Suprapubic skin (tissue), 4 donors: ENCODE results near the gene PPP4R1. TPM values are rescaled to one million over a fixed set of nuclear protein-coding genes. Genes with fewer than 3 reads are reported as not detected.

Experiments used
- DNase-seq, 2 donors: peaks; one replicate each; pipeline ENCODE4 v3.0.0-alpha.2; 2019; ENCODE audit warnings: low spot score in 2 of 2
- H3K27ac ChIP-seq: fragments of 200-600 bp; sonication (generic); one replicate; pipeline ENCODE4 v1.5.1; 2019
- H3K27me3 ChIP-seq: fragments of 200-600 bp; sonication (generic); one replicate; pipeline ENCODE4 v1.5.1; 2019
- H3K36me3 ChIP-seq: fragments of 200-600 bp; sonication (generic); one replicate; pipeline ENCODE4 v1.5.1; 2019
- H3K4me1 ChIP-seq: fragments of 200-600 bp; sonication (generic); one replicate; pipeline ENCODE4 v1.5.1; 2019
- H3K4me3 ChIP-seq: fragments of 200-600 bp; sonication (generic); one replicate; pipeline ENCODE4 v1.5.1; 2019; ENCODE audit warnings: mild to moderate bottlenecking
- H3K9me3 ChIP-seq: fragments of 200-600 bp; sonication (generic); one replicate; pipeline ENCODE4 v1.5.1; 2019
- EP300 ChIP-seq: sonication (generic); formaldehyde crosslinking; IDR thresholded peaks from one replicate; pipeline ENCODE4 v1.6.1; 2017; ENCODE audit warnings: antibody characterized with exemption
- POLR2A ChIP-seq, 2 donors: fragments of 450-650 bp; IDR thresholded peaks; one replicate each; pipeline ENCODE4 v1.6.1; 2017; ENCODE audit warnings: antibody characterized with exemption in 2 of 2, mild to moderate bottlenecking in 2 of 2, moderate library complexity in 2 of 2
- POLR2AphosphoS5 ChIP-seq, 3 donors: sonication (generic); formaldehyde crosslinking; IDR thresholded peaks; one replicate each; pipeline ENCODE4 v1.6.1; 2017; ENCODE audit warnings: antibody characterized with exemption in 3 of 3
- WGBS: methylation state at CpG from one replicate; pipeline ENCODE4 v1.1.5; 2018; 5-methylcytosine and 5-hydroxymethylcytosine counted together
- total RNA-seq, 4 donors: library from RNA; depleted of rRNA; stranded (reverse); fragments of >200 nt; gene quantifications; one replicate each; pipeline ENCODE4 v1.1.0, GENCODE V29; 2016
- TF ChIP-seq, protein P1 (sequence below), 2 donors: fragments of 200-600 bp in 1 of 2; fragments of 450-650 bp in 1 of 2; sonication (generic) in 1 of 2; IDR thresholded peaks; one replicate each; pipeline ENCODE4 v1.5.1; 2016 to 2019; ENCODE audit warnings: antibody characterized with exemption in 2 of 2, mild to moderate bottlenecking in 1 of 2, moderate library complexity in 1 of 2

Gene PPP4R1
- total RNA-seq, 4 donors from 2014 or later, result 82.3 to 153 (median 113) TPM

DNA sequence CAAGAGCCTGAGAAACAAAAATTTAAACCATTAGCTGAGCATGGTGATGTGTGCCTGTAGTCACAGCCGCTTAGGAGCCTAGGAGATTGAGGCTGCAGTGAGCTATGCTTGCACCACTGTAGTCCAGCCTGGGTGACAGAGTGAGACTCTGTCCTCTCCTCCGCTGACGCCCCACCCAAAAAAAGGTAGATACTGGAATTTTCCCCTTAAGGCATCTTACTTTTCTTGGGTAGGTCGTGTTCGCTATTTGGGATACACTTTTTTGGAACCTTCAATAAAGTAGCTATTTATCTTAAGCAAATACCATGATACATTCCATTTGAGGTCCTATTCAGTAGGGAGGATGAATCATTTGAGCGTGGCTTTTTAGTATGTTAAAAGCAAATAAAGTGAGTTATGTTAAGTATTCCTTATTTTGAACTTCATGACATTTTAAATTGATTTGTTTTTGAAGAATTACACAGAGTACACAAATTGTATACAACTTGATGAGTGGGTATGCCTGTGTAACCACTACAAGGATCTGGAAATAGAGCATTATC lies 100.3 kb downstream of the PPP4R1 start:
- H3K9me3 ChIP-seq, result no peaks in the 10 kb centered on the region
- no peaks in the 10 kb centered on the region for H3K27me3 ChIP-seq
- H3K4me1 ChIP-seq, result peaks cover 12% of the 10 kb centered on the region
- no peak for DNase-seq
- 92% methylated on average over 6 of the region's 6 CpGs for WGBS
- H3K4me3 ChIP-seq, result no peak overlapping the region
- no peak overlapping the region for H3K27ac ChIP-seq
- peaks cover 32% of the 10 kb centered on the region for H3K36me3 ChIP-seq
- no peak for TF ChIP-seq POLR2AphosphoS5 (IDR thresholded peaks at IDR 0.05)
- TF ChIP-seq, protein P1, sequence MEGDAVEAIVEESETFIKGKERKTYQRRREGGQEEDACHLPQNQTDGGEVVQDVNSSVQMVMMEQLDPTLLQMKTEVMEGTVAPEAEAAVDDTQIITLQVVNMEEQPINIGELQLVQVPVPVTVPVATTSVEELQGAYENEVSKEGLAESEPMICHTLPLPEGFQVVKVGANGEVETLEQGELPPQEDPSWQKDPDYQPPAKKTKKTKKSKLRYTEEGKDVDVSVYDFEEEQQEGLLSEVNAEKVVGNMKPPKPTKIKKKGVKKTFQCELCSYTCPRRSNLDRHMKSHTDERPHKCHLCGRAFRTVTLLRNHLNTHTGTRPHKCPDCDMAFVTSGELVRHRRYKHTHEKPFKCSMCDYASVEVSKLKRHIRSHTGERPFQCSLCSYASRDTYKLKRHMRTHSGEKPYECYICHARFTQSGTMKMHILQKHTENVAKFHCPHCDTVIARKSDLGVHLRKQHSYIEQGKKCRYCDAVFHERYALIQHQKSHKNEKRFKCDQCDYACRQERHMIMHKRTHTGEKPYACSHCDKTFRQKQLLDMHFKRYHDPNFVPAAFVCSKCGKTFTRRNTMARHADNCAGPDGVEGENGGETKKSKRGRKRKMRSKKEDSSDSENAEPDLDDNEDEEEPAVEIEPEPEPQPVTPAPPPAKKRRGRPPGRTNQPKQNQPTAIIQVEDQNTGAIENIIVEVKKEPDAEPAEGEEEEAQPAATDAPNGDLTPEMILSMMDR (IDR thresholded peaks at IDR 0.05), result no peak
- no peak for TF ChIP-seq POLR2A (IDR thresholded peaks at IDR 0.05)
- TF ChIP-seq EP300, result no peak

DNA sequence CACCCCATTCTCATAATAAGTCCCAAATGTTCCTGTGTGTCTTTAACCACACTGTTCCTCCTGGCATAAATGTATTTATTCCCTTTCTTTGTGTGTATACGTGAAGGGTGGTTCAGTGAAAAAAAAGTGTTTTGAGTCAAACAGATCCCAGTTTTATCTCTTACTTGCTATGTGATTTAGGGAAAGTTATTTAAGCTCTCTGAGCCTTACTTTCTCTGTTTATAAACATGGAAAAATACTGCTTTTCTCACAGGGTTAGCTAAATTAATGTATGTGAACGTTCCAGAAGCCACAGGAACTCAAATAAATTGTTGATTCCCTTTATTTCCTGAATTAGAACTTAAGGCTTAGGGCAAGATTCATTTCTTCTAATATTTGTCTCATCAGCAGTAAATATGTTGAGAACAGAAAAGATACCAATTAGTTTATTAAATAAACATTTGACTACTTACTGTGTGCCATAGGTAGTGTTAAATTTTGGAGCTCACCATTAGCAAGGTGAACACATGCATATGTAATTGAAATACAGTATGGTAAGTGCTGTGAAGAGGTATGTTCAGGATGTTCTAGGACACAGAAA lies 105.8 kb downstream of the PPP4R1 start:
- Histone ChIP-seq H3K27me3 (no peaks in the 10 kb centered on the region), H3K36me3 (peaks cover 3% of the 10 kb centered on the region), H3K4me1 (peaks cover 5% of the 10 kb centered on the region), H3K4me3 (no peak overlapping the region), H3K9me3 (no peaks in the 10 kb centered on the region), H3K27ac (no peak overlapping the region)
- no peak for DNase-seq
- TF ChIP-seq POLR2AphosphoS5 (IDR thresholded peaks at IDR 0.05) (no peak), POLR2A (IDR thresholded peaks at IDR 0.05) (no peak), EP300 (no peak)
- TF ChIP-seq, protein P1 (IDR thresholded peaks at IDR 0.05), result no peak
- WGBS, result 71% methylated on average over 2 of the region's 2 CpGs

DNA sequence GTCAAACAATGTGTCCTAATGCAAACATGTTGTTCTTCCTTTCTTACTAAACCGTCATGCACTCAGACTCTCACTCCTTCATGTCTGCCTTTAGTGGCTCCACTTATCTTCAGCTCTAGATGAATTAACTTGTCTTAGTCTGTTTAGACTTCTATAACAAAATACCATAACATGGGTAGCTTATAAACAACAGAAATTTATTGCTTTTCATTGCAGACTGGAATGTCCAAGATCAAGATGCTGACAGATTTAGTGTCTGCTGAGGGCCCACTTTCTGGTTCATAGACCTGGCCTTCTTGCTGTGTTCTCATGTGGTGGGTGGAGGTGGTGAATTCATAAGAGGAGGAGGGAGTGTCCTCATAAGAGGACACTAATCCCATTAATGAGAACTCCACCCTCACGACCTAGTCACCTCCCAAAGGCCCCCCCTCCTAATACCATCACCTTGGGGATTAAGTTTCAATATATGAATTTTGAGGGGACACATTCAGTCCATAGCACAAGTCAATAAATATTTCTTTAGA lies 106.7 kb downstream of the PPP4R1 start:
- 89% methylated on average over 2 of the region's 2 CpGs for WGBS
- H3K4me1 ChIP-seq, result peaks cover 5% of the 10 kb centered on the region
- no peak overlapping the region for H3K4me3 ChIP-seq
- TF ChIP-seq POLR2AphosphoS5 (IDR thresholded peaks at IDR 0.05), result no peak
- no peak for TF ChIP-seq EP300
- TF ChIP-seq, protein P1 (IDR thresholded peaks at IDR 0.05), result no peak
- TF ChIP-seq POLR2A (IDR thresholded peaks at IDR 0.05), result no peak
- H3K9me3 ChIP-seq, result no peaks in the 10 kb centered on the region
- H3K36me3 ChIP-seq, result no peaks in the 10 kb centered on the region
- H3K27ac ChIP-seq, result no peak overlapping the region
- DNase-seq, result no peak
- H3K27me3 ChIP-seq, result no peaks in the 10 kb centered on the region

DNA sequence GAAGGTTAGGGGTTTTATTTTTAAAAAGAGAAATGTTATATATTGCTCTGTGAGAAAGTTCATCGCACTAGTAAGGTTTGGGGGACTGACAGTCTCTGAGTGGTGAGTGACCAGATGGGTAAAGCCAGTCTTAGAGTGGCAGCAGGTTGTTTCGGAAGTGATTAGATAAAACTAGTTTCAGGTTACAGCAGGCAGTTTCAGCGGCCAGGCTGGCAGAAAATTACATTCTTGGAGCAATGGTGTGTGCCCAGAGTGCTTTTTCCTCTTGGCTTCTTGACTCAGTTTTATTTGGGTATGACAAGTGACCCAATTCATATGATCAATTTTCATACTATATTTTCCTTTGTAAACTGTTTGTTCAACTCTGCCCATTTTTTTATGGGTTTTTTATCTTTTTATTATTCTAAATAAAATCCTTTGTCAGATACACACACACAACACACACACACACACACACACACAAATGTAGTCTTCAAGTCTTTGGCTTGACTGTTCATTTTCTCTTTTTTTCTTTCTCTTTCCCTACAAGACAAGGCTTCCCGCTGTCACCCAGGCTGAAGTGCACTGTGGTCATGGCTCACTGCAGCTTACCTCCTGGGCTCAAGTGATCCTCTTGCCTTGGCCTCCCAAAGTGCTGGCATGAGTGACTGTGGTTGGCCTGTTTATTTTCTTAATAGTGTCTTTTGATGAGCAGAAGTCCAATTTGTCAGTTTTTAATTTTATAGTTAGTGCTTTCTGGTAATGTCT lies 108.1 kb downstream of the PPP4R1 start:
- H3K27me3 ChIP-seq, result no peaks in the 10 kb centered on the region
- no peaks in the 10 kb centered on the region for H3K36me3 ChIP-seq
- TF ChIP-seq EP300 (no peak), POLR2A (IDR thresholded peaks at IDR 0.05) (no peak), POLR2AphosphoS5 (IDR thresholded peaks at IDR 0.05) (no peak)
- TF ChIP-seq, protein P1 (IDR thresholded peaks at IDR 0.05), result no peak
- peaks cover 5% of the 10 kb centered on the region for H3K4me1 ChIP-seq
- H3K9me3 ChIP-seq, result no peaks in the 10 kb centered on the region
- WGBS, result 86% methylated on average over 4 of the region's 4 CpGs
- no peak for DNase-seq
- no peak overlapping the region for H3K4me3 ChIP-seq
- H3K27ac ChIP-seq, result no peak overlapping the region

Other genes starting within 250 kb of the PPP4R1 start
- 100 to 1,000 TPM; 168 to 213 (median 178) TPM for gene RALBP1, start 139.0 kb downstream of the PPP4R1 start, total RNA-seq
- 10 to 100 TPM in 3 of 4 donors, 1 to 10 TPM in 1; 5.8 to 15.2 (median 11.4) TPM for gene RAB31, start 93.7 kb upstream of the PPP4R1 start, total RNA-seq